NCI-H146 (cell line): ENCODE measurements around the gene RRP8.

Source experiments
- DNase-seq: peaks from one replicate; lab custom pipeline; 2025; lab: John Stamatoyannopoulos, UW

The RRP8 gene

DNA sequence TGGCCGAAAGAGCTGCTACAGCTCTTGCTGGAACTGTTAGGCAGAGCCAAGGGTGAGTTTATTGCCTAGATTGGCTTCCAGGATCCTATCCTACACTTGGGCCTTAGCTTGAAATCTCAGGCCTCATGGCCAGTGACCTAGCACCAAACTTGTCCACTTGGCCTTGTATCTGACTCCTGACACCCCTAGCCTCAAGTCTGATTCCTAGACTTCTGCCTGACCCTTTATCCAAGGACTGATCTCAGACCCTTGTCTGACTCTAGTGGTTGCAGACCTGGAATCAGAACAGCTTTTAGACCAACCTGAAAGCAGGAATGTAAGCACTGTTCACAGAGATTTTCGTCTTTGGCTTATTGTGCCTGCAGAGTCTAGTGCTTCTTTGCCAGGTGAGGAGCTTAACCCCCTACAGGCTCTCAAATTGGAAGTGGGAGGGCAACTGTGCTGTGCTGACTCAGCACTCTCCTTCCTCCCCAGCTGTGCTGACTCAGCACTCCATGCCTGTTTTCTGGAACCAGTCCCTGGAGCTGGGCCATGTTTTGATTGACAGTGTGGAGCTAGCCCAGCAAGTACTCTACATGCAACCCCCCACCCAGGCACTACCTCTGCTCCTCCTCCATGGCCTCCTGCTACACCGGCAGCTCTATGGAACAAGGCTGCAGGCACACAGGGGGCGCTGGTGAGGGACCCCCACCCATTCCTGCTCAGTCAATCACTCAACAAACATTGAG lies 35.1 kb downstream of the RRP8 start:
- no peak for DNase-seq

DNA sequence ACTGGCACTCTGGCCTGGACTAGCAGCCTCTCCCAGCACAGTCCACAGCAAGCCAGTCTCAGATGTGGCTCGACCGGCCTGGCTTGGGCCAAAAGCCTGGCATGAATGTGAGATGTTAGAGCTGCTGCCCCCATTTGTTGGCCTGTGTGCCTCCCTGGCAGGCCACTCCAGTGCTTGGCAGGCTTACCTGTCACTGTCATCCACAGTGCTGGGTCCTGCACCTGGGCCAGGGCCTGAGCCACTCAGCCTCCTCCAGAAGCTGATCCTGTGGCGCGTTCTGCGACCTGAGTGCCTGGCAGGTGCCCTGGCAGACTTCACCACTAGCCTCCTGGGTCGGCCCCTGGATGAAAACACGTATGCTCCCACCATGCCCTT lies 36.1 kb downstream of the RRP8 start:
- DNase-seq: no peak

DNA sequence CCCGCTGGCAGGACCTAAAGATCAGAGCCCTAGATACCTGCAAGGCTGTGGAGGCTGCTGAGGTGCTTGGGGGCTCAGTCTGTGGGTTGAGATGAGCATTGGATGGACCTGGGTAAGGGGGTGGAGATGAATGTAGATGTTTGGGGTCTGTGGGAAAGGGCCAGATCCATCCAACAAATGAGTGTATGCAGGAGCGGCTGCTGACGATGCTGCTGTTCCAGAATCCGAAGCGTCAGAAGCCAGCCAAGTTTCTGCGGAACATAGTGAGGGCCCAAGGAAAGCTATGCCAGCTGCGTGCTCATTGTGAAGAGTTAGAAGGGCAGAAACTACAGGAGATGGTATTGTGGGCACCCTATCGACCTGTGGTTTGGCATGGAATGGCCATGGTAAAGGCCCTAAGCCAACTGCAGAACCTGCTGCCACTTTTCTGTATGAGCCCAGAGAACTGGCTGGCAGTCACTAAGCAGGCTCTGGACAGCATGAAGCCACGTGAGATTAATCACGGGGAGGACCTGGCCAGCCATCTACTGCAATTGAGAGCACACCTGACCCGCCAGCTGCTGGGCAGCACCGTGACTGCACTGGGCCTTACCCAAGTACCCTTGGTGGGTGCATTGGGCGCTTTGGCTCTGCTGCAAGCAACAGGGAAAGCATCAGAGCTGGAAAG lies 36.6 kb downstream of the RRP8 start:
- DNase-seq: no peak

DNA sequence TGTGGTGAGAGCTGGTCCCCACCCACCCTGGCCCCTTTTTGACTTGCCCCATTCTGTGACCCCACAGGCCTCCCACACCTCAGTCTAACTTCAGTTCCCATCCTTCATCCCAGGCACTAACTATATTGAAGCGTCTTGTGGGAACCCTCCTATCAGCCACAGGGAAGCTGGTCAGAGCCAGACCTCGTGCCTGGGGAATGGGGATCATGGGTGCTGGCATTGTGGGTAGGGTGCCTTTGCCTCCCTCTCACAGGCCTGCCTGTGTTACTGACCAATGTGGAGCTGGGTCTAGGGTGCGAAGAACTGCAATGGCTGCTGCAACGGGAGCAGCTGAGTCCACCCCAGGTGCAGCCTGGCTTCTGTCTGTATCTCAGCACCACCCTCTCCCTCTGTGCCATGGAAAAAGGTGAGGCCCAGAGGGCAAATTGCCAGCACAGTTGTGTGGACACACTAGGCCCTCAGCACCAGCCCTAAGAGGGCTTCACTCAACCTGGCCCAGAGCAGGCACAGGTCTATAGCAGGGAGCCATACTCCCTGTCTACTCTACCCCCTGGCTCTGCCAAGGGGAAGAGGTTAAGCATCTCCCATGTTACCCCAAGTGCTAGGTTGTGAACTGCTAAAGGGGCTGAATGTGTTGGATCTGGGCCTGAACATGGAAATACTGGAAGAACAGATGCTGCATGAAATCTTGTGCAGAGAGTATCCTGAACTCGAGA lies 37.3 kb downstream of the RRP8 start:
- DNase-seq: no peak

DNA sequence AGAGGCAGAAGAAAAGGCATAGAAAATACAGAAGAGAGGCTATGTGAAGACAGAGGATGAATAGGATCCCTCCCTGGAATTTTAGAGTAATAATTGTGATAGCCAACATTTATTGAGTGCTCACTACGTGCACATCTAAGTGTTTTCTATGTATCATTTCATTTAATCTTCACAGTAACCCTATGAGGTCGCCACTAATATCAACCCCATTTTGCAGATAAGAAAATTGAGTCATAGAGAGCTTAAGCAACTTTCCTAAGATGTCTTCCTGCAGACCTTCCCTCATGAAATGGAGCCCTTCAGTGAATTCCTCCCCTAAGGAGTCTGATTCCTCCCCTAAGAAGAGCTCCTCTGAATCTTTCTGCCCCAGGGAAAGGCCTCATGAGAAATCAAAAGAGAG lies 38.1 kb downstream of the RRP8 start:
- no peak for DNase-seq

DNA sequence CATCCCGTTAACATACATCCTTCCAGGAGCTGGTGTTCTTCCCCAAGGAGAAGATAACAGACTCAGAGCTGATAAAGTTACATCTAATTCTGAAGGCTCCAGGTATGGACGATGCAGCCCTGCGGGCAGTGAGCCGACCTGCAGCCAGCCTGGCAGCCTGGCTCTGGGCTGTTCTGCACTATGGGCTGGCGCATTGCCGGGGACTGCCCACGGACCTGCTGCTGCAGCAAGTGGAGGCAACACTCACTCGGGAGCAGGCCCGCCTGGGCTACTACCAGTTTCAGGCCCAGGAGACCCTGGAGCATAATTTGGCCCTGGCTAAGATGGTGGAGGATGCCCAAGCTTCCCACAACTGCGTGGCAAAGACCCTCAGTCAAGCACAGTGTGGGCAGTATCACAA lies 39.7 kb downstream of the RRP8 start:
- no peak for DNase-seq

DNA sequence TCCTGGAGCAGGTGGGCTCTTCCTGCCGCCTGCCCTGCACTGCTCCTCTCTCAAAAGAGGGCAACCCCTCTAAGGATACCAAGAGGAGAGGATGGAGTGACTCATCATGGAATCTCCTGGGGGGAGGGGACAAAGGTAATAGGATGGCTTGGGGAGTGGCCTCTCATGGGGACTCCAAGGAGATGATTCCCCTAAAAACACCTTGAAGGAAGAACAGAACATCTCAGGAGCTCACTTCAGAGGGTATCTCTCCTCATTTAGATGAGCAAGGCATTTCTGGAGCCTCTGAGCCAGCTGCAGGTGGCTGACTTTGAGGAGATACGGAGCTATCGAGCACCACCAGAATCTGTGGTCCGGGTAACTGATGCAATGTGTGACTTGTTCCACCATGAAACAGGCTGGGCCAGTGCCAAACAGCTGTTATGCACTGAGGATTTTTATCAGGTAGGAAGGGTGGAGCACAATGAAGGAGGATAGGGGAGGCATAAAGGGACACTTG lies 40.2 kb downstream of the RRP8 start:
- no peak for DNase-seq

DNA sequence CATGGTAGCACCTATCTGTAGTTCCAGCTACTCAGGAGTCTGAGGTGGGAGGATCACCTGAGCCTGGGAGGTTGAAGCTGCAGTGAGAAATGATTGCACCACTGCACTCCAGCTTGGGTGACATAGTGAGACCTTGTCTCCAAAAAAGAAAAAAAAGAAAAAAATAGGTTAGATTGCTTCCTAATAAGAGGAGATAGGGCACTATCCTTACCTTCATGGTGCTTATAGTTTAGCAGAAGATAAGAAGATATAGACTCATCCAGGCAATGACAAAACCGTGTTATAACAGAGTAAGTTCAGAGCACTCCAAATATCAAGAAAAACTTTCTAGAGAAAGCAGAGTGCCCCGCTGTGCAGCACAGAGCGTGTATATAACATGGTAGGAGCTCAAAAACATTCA lies 42.1 kb downstream of the RRP8 start:
- no peak for DNase-seq

DNA sequence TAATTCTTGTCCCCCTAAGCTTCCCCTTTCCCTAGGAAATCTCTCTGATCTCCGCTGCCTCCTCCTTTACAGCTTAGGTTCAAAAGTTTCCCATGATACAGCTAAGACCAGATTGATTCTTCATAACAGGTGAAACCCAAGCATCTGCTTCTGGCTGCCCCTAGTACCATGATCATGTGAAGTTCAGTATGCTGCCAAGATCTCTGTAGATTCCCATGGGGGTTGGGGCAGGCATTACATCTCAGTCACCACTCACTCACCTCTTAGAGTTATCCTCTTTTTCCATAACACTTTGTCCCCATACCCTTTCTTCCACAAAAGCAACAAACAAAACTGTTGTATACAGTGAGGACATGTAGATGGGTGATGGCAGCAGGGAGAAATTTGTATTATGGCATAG lies 44.0 kb downstream of the RRP8 start:
- DNase-seq: no peak

DNA sequence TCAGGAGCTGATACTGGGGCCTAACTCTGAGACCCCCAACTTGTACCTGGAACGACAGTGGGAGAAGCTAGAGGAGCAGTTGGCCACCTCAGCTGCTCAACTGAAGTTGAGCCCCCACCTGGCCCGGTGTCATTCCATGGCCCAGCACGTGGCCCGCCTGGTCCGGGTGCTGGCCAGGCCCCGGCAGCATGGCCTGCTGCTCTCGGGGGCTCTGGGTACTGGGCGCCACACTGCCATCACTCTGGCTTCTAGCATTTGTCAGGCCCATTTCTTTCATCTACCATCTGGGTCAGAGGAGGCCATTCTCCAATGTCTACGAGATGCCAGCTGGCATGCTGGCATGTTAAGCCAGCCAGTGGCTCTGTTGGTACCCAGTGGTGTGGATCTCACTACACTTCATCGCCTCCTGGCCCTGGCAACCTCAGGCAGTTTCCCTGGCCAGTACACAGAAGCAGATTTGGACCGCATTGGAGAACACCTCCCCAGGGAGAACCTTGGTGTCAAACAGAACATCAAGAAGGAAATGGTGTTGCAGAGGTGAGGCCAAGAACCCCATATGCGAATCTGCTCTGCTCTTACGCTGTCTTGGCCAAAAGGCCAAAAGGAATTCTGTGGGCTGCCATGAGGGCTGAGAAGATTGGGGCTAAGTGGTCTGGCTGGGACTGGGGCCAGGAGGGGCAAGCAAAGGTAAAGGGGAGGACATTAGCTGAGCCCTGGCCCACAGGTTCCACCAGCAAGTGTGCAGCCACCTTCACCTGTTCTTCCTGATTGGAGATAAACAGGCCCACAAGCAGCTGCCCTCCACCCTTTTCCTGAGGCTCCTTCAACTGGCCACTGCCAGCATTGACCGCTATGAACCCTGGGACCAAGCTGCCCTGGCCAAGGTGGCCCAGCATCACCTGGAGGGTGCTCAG lies 45.4 kb downstream of the RRP8 start:
- DNase-seq: no peak

DNA sequence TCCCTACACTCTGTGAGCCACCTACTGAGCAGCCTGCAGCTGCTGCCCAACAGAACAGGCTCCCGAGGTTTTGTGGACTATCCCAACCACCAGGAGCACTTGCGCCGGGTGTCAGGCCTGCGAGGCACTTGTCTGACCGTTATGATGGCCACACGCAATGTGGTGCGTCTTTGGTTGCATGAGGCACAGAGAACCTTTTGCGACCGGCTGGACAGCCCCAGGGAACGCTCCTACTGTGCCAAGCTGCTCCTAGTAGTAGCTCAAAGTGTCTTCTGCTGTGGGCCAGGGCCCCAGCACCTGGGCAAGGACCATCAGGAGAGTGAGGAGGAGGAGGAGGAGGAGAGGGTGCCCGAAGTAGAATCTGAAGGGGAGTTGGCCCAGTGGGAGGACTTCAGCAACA lies 46.4 kb downstream of the RRP8 start:
- DNase-seq: no peak

DNA sequence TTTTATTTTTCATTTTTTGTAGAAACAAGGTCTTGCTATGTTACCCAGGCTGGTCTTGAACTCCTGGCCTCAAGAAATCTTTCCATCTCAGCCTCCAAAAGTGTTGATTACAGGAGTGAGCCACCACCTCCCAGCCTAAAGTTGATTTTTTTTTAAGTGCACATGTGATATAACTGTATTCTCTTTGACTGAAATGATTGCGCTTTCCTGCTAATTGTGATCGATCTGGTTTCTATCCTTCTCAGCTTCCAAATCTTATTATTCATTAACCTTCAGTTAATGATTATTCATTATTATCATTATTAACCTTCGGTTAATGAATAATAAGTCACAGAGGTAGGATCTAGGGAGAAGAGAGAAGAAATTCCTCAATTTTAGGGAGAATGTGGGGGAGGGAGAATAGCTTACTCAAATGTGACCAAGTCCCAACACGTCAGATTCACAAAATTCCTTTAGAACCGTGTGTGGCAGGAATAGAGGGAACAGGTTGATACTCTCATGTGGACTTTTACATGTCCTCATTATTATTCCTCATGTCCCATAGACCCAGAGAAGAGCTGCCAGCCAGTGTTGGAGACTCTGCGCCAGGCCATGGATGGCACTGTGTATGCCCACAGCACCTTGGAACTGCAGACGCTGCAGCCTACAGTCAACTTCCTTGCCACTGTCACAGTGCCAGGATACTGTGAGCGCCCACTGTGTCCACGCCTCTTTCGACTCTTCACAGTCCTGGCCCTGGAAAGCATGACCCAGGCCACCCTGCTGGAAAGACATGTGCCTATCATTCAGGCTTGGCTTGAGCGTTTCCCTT lies 47.1 kb downstream of the RRP8 start:
- no peak for DNase-seq

DNA sequence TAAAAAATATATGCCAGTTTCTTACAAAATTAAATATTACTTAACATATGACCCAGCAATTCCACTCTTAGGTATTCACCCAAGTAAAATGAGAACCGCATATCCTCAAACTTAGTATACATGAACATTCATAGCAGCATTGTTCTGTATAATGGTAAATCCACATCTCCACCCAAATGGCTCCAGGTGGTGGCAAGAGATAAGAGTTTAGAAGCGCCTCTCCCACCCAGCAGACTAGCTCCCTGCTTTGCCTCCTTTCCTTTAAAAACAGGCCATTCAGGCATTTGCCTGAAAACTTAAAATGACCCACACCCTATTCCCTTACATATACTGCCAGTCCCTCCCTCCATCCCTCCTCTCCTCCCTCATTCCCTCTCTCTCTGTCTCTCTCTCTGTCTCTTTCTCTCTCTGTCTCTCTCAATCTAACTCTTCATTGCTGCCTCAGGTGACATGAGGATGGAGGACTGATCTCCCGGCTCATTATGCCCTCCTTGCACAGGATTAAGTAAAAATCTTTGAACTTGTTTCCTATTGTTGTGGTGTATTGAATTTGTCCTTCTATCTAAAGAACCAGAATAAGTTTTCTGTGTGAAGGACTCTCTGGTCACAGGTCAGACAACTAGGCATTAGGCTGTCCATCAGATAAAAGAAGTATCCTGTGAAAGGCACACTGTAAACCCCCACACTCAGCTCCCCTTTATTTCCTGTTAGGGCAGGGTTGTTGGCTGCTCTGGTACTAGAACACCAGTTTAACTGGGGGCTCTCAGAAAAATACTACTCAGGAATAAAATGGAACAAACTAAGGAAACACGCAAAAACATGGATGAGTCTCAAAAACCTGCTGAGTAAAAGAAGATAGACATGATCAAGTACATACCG lies 48.3 kb downstream of the RRP8 start:
- no peak for DNase-seq

DNA sequence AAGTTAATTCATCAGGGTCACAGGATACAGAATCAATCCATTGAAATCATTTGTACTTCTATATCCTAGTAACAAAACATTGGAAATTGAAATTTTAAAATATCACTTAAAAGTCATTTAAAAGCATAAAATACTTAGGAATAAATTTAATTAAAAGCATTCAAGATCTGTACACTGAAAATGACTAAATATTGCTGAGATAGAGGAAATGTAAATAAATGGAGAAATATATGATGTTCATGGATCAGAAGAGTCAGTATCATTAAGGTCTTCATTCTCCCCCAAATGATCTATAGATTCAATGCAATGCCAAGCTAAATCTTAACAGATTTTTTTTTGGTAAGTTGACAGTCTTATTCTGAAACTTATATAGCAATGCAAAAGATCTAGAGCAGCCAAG lies 49.8 kb downstream of the RRP8 start:
- DNase-seq: no peak

DNA sequence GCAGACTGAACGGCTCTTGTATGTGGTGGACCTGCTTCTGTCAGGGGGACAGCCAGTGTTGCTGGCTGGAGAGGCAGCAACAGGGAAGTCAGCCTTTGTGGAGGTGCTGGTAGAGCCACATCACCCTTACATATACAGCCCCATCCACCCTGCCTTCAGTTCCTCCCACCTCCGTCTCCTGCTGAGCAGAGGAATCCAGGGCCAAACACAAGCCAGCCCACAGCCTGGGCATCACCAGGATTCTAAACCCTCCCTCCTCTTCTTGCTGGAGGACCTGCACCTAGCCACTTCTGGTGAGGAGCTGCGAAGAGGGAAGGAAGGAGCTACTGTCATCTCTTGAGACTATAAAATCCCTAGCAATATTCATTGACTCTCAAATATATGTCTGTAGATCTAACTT lies 54.8 kb downstream of the RRP8 start:
- no peak for DNase-seq

DNA sequence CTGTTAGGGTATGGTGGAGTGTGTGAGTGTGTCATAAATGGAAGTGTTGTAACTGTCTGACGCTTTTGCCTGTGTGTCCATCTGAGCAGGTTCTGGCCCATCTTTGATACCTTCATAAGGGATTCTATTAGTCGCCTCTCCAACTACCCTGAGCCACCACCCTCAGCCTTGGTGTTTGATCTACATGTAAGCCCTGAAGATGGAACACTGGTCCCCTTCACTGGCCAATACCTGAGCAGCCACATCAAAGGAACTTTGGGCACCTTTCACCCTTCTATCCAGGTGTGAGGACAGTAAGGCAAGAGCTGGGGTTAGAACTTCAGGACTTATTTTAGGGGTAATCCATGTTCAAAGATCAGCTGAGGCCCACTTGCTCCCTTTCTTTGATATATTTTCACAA lies 55.3 kb downstream of the RRP8 start:
- no peak for DNase-seq

DNA sequence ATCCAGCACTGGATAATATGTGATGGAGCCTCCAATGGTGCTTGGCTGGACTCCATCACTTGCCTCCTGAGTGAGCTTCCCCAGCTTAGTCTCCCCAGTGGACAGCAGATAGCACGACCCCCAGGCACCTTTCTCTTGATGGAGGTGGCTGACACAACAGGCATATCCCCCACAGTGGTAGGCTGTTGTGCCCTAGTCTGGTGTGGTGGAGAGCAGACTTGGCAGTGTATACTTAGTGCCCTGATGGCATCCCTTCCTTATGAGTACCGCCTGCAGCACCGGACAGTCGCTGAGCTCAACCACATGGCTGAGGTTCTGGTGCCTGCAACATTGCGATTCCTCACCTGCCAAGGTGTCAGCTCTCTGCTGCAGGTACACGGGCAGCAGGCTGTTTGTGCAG lies 56.2 kb downstream of the RRP8 start:
- no peak for DNase-seq

DNA sequence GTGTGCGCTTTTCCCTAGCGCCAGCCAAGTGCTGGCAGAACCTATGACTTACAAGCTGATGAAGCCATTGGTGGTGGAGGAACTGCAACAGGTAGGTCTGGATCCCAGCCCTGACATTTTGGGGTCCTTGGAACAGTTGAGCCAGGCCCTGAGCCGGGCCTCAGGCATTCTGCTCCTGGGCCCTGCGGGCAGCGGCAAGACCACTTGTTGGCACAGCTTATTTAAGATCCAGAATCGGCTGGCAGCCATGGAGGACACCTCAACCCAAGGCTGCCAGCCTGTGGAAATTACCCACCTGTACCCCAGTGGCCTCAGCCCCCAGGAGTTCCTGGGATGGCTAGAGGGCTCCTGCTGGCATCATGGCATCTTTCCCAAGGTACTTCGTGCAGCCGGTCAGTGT lies 56.7 kb downstream of the RRP8 start:
- DNase-seq: no peak

DNA sequence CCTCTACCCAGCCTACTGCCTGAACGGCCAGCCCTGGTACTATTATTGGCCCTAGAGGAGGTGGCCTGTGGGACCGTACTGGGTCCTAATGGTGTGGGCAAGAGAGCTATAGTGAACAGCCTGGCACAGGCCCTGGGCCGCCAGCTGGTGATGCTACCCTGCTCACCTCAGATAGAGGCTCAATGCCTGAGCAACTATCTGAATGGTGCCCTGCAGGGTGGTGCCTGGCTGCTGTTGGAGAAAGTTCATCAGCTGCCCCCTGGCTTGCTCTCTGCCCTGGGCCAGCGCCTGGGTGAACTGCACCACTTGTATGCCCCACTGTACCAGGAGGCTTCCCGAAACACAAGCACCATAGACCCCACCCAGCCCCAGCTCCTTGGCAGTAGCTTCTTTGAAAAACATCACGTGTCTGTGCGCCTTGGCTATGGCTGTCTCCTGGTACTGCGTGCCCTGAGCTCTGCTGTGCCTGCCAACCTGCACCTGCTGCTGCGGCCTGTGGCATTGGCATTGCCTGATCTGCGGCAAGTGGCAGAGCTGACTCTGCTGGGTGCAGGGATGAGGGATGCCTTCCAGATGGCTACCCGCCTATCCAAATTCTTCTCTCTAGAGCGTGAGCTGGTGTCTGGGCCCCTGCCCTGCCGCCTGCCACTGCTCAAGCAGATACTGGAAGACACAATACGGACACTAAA lies 57.4 kb downstream of the RRP8 start:
- DNase-seq: no peak
